ENCODE measurements around the gene INTS1.

The INTS1 gene

GRCh38 chr7:1473864-1474512 is 30.2 kb downstream of the INTS1 start:
- Mint-ChIP-seq H3K4me3 (no peak overlapping the region), H3K27me3 (no peaks in the 10 kb centered on the region), H3K36me3 (ENCODE audit: low read depth) (peaks cover 99% of the 10 kb centered on the region), H3K9me3 (no peaks in the 10 kb centered on the region), H3K4me1 (ENCODE audit: low read depth) (peaks cover 5% of the 10 kb centered on the region), H3K27ac (no peak overlapping the region)
- intact Hi-C loops (cut with micrococcal nuclease) = loop anchor here (5.0 to 10.0 kb wide), 2 partner anchors 42 to 249 kb away; no protein-coding TSS in a partner anchor

GRCh38 chr7:1470901-1471300 is 33.3 kb downstream of the INTS1 start:
- Mint-ChIP-seq H3K36me3 (ENCODE audit: low read depth) (peaks cover 80% of the 10 kb centered on the region), H3K27me3 (peaks cover 2% of the 10 kb centered on the region), H3K4me1 (ENCODE audit: low read depth) (peaks cover 5% of the 10 kb centered on the region), H3K27ac (no peak overlapping the region), H3K4me3 (no peak overlapping the region), H3K9me3 (no peaks in the 10 kb centered on the region)
- intact Hi-C loops (cut with micrococcal nuclease) = loop anchor here (5.0 to 10.0 kb wide), 2 partner anchors 39 to 246 kb away; no protein-coding TSS in a partner anchor

GRCh38 chr7:1468643-1469298 is 35.4 kb downstream of the INTS1 start:
- H3K27me3 Mint-ChIP-seq = peaks cover 2% of the 10 kb centered on the region
- H3K4me1 Mint-ChIP-seq (ENCODE audit: low read depth) = peaks cover 4% of the 10 kb centered on the region
- peaks cover 60% of the 10 kb centered on the region for H3K36me3 Mint-ChIP-seq (ENCODE audit: low read depth)
- H3K27ac Mint-ChIP-seq = no peak overlapping the region
- intact Hi-C loops (cut with micrococcal nuclease) = no loop called here
- no peak overlapping the region for H3K4me3 Mint-ChIP-seq
- no peaks in the 10 kb centered on the region for H3K9me3 Mint-ChIP-seq

GRCh38 chr7:1468203-1468602 is 36.0 kb downstream of the INTS1 start:
- intact Hi-C loops (cut with micrococcal nuclease) = no loop called here
- H3K27me3 Mint-ChIP-seq = peaks cover 2% of the 10 kb centered on the region

GRCh38 chr7:1466524-1467271 is 37.5 kb downstream of the INTS1 start:
- Mint-ChIP-seq H3K4me1 (ENCODE audit: low read depth) (peaks cover 16% of the 10 kb centered on the region), H3K27ac (peak overlapping the region; percentile 28), H3K4me3 (no peak overlapping the region), H3K36me3 (ENCODE audit: low read depth) (peaks cover 39% of the 10 kb centered on the region), H3K9me3 (no peaks in the 10 kb centered on the region), H3K27me3 (peaks cover 2% of the 10 kb centered on the region)
- intact Hi-C loops (cut with micrococcal nuclease) = no loop called here

More at GRCh38 chr7:1468203-1468602, 36.0 kb downstream of the INTS1 start:
- Mint-ChIP-seq H3K4me3 (no peak overlapping the region), H3K36me3 (ENCODE audit: low read depth) (peaks cover 54% of the 10 kb centered on the region), H3K4me1 (ENCODE audit: low read depth) (peaks cover under 1% of the 10 kb centered on the region), H3K9me3 (no peaks in the 10 kb centered on the region), H3K27ac (peak overlapping the region; percentile 8)

GRCh38 chr7:1464694-1465093 is 39.5 kb downstream of the INTS1 start:
- Mint-ChIP-seq H3K36me3 (ENCODE audit: low read depth) (peaks cover 19% of the 10 kb centered on the region), H3K27me3 (peaks cover 2% of the 10 kb centered on the region), H3K27ac (no peak overlapping the region), H3K9me3 (no peaks in the 10 kb centered on the region), H3K4me3 (no peak overlapping the region), H3K4me1 (ENCODE audit: low read depth) (peaks cover 28% of the 10 kb centered on the region)
- intact Hi-C loops (cut with micrococcal nuclease) = no loop called here

GRCh38 chr7:1463676-1464223 is 40.4 kb downstream of the INTS1 start:
- Mint-ChIP-seq H3K27me3 (peaks cover 2% of the 10 kb centered on the region), H3K4me3 (no peak overlapping the region)

GRCh38 chr7:1461646-1462375 is 42.4 kb downstream of the INTS1 start:
- Mint-ChIP-seq H3K27ac (peak overlapping the region; percentile 89), H3K9me3 (no peaks in the 10 kb centered on the region), H3K36me3 (ENCODE audit: low read depth) (peaks cover 7% of the 10 kb centered on the region), H3K4me3 (peak overlapping the region; percentile 86), H3K27me3 (peaks cover 5% of the 10 kb centered on the region), H3K4me1 (ENCODE audit: low read depth) (peaks cover 50% of the 10 kb centered on the region)
- intact Hi-C loops (cut with micrococcal nuclease) = no loop called here

More at GRCh38 chr7:1463676-1464223, 40.4 kb downstream of the INTS1 start:
- Mint-ChIP-seq H3K9me3 (no peaks in the 10 kb centered on the region), H3K4me1 (ENCODE audit: low read depth) (peaks cover 31% of the 10 kb centered on the region), H3K27ac (no peak overlapping the region), H3K36me3 (ENCODE audit: low read depth) (peaks cover 15% of the 10 kb centered on the region)
- intact Hi-C loops (cut with micrococcal nuclease) = no loop called here

GRCh38 chr7:1460821-1461645 is 43.2 kb downstream of the INTS1 start:
- peaks cover 53% of the 10 kb centered on the region for H3K4me1 Mint-ChIP-seq (ENCODE audit: low read depth)
- H3K27me3 Mint-ChIP-seq = peaks cover 4% of the 10 kb centered on the region
- H3K27ac Mint-ChIP-seq = peak overlapping the region; percentile 89
- intact Hi-C loops (cut with micrococcal nuclease) = no loop called here
- H3K9me3 Mint-ChIP-seq = no peaks in the 10 kb centered on the region
- peak overlapping the region; percentile 86 for H3K4me3 Mint-ChIP-seq
- peaks cover 7% of the 10 kb centered on the region for H3K36me3 Mint-ChIP-seq (ENCODE audit: low read depth)

- Mint-ChIP-seq H3K36me3 (ENCODE audit: low read depth) (peaks cover 7% of the 10 kb centered on the region), H3K27me3 (peaks cover 2% of the 10 kb centered on the region), H3K4me1 (ENCODE audit: low read depth) (peaks cover 62% of the 10 kb centered on the region), H3K9me3 (no peaks in the 10 kb centered on the region), H3K27ac (peak overlapping the region; percentile 89), H3K4me3 (peak overlapping the region; percentile 86)
- intact Hi-C loops (cut with micrococcal nuclease) = no loop called here
Measured at GRCh38 chr7:1459920-1460820, 44.0 kb downstream of the INTS1 start.

GRCh38 chr7:1459512-1459892 is 44.7 kb downstream of the INTS1 start:
- Mint-ChIP-seq H3K9me3 (no peaks in the 10 kb centered on the region), H3K27ac (peak overlapping the region; percentile 89), H3K36me3 (ENCODE audit: low read depth) (peaks cover 7% of the 10 kb centered on the region), H3K4me1 (ENCODE audit: low read depth) (peaks cover 69% of the 10 kb centered on the region), H3K4me3 (peak overlapping the region; percentile 86), H3K27me3 (peaks cover 2% of the 10 kb centered on the region)
- intact Hi-C loops (cut with micrococcal nuclease) = no loop called here

All from dendritic cell treated with granulocyte-macrophage colony-stimulating factor and Interleukin-4, amounts not matched to agents 40 ng/mL and 50 ng/mL, for 4 days (primary cell).